Subcutaneous adipose tissue (tissue), 4 donors: ENCODE results near the gene PALLD. TPM values are rescaled to one million over a fixed set of nuclear protein-coding genes. Genes with fewer than 3 reads are reported as not detected.

Experiments used
- total RNA-seq, 4 donors: library from RNA; depleted of rRNA; stranded (reverse); fragments of >200 nt; gene quantifications; one replicate each; pipeline ENCODE4 v1.1.0, GENCODE V29; 2016
- TF ChIP-seq, protein P1 (sequence below): fragments of 450-650 bp; IDR thresholded peaks from one replicate; pipeline ENCODE4 v1.5.1; 2016; ENCODE audit warnings: low read depth, mild to moderate bottlenecking, control low read depth, antibody characterized with exemption, moderate library complexity

The PALLD gene
- total RNA-seq, 4 donors from 2014 or later = 94.1 to 118 (median 110) TPM

DNA sequence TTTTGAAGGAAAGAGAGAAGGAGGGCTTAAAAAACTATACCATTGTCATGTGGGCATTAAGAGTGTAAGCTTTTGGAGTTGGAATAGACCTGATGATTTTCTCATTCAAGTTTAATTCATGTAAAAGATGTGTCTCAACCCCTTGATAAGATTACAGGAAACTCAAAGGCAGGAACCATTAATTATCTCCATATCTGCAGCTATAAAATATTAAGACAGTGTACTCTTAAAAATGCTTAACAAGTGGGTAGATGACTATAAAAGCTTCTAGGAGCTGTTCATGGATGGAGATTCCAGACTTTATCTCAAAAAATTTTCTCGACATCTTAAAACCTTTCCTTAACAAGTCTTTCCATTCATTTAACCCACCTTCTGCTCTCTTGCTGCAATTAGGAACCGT lies 208.3 kb downstream of the PALLD start:
- TF ChIP-seq, protein P1, sequence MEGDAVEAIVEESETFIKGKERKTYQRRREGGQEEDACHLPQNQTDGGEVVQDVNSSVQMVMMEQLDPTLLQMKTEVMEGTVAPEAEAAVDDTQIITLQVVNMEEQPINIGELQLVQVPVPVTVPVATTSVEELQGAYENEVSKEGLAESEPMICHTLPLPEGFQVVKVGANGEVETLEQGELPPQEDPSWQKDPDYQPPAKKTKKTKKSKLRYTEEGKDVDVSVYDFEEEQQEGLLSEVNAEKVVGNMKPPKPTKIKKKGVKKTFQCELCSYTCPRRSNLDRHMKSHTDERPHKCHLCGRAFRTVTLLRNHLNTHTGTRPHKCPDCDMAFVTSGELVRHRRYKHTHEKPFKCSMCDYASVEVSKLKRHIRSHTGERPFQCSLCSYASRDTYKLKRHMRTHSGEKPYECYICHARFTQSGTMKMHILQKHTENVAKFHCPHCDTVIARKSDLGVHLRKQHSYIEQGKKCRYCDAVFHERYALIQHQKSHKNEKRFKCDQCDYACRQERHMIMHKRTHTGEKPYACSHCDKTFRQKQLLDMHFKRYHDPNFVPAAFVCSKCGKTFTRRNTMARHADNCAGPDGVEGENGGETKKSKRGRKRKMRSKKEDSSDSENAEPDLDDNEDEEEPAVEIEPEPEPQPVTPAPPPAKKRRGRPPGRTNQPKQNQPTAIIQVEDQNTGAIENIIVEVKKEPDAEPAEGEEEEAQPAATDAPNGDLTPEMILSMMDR = no peak

DNA sequence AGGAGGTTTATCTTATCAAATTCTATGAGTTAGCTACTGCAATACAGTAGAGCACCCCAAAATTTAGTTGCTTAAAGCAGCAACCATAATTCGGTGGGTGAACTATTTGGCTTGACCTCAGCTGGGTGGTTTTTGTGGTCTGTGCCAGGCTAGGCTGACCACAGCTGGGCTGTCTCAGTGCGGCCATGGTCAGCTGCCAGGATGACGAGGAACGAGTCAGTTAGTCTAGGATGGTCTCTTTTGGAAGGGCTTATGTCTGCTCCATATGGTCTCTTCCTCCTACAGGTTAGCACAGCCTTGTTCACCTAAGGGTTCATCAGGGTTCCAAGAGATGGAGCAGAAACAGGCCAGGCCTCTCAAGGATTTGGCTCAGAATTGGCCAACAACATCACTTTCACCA lies 210.4 kb downstream of the PALLD start:
- TF ChIP-seq, protein P1 = no peak

DNA sequence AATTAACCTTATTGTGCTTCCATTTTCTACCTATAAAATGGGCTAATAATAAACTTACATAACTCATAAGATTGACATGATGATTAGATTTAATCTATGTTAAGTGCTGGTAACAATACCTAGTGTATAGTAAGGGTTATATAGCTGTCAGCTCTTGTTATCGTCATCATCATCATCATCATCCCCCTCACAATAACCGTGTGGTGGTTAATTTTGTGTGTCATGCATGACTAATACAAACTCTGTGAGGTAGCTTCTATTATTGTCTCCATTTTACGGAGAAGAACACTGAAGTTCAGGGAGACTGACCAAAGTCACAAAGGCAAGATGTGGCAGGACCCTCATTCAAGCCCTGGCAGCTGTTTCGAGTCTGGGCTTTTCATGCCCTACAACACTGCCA lies 211.3 kb downstream of the PALLD start:
- TF ChIP-seq, protein P1 = no peak

DNA sequence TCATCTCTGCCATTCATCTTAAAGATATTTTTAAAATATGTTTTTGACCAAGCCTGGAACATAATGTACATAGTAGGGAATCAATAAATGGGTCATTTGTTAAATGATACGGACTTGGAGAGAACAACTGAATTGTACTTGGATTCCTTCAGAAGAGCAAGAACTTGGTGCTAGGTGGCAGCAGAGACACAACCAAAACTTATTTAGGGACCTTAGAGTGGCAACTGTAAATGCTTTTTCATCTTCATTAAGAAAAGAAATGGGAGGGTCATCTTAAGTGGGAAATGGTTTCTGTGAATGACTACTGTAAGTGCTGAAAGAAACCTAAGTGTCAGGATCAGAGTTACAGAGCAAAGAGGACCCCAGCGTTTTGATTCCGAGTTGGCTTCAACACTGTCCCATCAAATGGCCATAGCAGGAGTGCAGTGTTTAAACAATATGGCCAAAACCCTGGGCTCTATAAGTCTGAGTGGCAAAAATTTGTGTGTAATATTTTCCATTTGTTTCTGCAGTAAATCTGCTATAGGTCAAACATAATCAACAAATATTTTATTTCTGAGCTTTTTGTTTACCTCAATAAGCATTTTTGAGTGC lies 213.6 kb downstream of the PALLD start:
- TF ChIP-seq, protein P1 = no peak

DNA sequence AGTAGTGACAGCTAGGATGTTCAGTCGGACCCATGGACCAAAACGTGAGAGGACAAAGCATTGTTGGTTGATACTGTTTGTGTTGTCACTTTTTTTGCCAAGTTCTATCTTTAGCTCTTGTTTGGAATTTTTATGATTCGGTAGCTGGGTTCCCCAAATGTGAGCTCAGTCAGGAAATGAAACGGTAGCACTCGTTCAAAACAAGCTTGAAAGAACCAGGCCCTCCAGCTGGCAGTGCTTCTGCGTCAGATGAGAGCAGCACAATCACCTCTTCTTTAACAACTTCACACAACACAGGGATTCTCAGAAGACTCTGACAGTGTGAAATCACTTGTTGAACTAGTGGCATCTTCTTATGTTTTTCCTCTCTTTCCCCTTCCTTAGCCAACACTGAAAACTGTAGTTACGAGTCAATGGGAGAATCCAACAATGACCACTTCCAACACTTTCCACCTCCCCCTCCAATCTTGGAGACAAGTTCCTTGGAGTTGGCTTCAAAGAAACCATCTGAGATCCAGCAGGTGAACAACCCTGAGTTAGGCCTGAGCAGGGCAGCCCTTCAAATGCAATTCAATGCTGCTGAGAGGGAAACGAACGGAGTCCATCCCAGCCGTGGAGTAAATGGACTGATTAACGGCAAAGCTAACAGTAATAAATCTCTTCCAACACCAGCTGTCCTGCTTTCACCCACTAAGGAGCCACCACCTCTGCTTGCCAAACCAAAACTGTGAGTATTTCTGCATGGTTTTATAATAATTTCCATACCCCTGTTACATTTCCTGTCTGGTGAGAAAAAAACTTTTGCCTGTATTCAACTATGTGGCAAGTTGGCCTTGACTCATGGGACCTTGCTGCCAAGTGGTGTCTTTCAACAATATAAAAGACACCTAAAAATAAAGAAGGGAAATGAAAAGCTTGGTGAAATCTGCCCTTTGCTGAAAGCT lies 214.6 kb downstream of the PALLD start:
- TF ChIP-seq, protein P1 = no peak

DNA sequence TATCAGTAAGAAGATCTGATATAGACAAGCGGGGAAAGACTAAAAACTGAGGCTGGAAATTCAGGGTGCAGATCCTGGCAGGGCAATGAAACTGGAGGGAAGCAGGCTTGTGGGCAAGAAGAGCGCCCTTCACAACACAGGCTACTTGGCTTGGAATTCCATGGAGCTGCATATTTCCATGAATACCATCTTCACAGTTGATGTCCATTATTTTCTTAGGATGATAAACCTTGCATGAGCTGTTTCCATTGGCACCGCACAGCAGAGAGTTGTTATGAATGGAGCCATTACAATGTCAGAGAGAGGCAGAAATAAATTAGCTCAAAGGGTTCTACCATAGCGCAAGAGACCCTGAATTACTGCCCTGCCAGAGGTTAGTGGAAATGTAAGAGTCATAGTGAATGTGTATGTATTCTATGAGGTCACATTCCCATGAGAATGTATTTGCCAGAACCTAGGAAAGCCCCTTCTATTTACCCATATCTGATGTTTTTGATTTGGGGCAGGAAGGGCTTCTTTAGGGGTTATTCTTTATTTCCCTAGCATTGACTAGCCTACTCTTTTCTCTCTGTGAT lies 215.6 kb downstream of the PALLD start:
- TF ChIP-seq, protein P1 = no peak

DNA sequence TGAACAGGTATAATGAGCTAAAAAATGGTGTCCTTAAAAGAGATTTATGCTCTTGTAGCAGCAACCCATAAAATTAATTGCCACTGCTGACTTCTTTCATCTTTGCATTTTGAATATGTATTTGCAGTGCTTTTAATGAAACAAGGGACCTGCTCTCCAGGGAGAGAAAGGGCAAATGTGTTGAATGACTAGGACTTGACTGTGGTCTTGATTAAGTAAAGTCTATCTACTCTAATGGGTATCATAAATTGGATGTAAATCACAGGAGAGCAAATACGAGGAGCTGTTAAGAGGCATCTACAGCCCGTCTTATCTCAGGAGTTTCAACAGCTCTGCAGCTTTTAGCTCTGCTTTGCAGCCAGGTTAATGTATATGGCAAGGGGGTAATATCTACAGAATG lies 216.4 kb downstream of the PALLD start:
- TF ChIP-seq, protein P1 = no peak
